Activated CD4-positive, alpha-beta T cell treated with anti-CD3 and anti-CD28 coated beads, Interleukin-2, amount 50 U/mL, for 1 hour (primary cell): Measurements from ENCODE around the gene SLC45A1.
A peak's percentile ranks its signal among the peaks of the same experiment; 100 is the strongest.
"Not testable (repeated sequence)": the region's sequence is repeated elsewhere in the genome, so short reads cannot be mapped to it uniquely, and the experiment has no call there.

Experiments
- DNase-seq: peaks from one replicate; pipeline ENCODE4 v3.0.0-alpha.2; 2020

The SLC45A1 gene

DNA sequence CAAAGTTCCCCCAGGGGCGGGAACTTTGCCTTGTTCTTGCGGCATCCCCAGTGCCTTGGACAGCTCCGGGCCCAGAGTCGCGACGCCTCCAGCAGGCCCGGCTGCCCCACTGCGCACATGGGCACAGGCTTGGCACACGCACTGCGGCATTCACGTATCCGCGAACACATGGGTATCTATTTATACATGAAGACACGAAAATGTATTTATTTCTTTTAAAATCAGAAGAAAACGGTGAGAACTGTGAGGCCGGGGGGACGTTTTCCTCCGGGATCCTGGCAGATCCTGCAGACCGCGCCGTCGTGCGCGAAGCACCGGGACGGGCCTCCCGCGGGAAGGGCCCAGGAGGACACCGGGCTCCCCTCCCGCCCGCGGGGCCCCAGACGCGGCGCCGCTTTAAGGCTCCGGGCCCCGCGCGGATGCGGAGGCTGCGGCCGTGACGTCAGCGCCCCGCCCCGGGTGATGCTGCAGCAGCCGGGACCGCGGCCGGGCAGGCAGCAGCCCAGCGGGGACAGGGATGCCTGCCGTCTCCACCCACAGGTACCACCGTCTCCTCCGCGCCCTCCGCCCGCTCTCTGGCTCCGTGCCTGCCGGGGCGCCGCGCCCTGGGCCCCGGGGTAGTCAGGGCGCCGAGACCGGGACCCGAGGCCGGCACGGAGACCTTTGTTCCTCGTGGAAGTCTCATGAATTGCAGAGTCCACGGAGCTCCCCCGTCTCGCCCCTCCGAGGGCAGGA, at the start of gene SLC45A1:
TSS of gene SLC45A1 (plus strand) at position 468 of the 735 bp plus-strand sequence. CDS start 6,216 bp downstream, outside the sequence.
- peak; percentile 77 for DNase-seq

DNA sequence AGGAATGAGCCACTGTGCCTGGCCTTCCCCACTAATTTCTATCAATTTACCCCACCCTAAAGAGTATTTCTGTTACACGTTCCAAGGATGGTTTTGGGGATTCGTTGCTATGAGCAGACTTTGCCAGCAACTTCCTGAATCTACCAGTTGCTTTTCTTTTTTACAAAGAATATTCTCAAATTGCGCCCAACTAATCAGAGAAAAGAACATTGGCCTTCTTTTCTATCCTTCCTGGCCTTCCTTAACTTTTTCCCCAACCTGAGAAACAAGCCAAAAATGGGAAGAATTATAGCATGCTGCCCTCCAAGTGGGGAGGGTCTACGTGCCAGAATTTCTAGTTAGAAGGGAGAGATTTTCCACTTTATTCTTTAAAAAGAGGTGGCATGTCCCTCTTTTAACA, 44.9 kb upstream of the SLC45A1 start:
- no peak for DNase-seq

GRCh38 chr1:8274352-8274751, 43.6 kb upstream of the SLC45A1 start:
- DNase-seq = no peak

GRCh38 chr1:8276173-8276914, 41.6 kb upstream of the SLC45A1 start:
- DNase-seq = no peak

DNA sequence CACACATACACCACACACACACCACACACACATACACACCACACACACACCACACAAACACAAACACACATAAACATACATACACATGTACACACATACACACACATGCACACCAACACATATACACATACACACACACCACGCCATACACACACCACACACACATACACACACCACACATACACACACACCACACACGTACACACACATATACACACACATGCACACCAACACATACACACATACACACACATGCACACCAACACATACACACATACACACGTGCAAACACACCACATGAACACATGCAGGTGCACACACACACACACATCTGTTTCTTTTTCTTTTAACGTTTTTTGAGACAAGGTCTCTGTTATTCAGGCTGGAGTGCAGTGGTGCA, 41.0 kb upstream of the SLC45A1 start:
- no peak for DNase-seq

- DNase-seq = not testable (repeated sequence)
Measured at GRCh38 chr1:8278677-8279076, 39.2 kb upstream of the SLC45A1 start.

- no peak for DNase-seq
Measured at GRCh38 chr1:8281843-8282509, 35.9 kb upstream of the SLC45A1 start.

GRCh38 chr1:8283058-8283884, 34.6 kb upstream of the SLC45A1 start:
- no peak for DNase-seq

DNA sequence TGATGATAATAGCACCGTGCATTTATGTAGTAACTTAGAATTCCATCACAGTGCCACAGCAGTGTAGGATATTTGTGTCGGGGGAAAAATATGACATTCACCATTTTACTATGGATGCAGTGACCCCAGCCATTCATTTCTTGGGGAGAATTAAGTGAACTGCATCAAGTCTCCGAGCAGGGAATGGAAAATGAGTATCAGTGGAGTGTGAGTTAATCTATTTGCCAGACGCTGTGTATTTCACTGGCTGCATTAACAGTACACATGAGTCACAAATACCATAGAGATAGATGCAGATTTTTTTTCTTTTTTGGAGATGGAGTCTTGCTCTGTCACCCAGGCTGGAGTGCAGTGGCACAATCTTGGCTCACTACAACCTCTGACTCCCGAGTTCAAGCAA, 33.8 kb upstream of the SLC45A1 start:
- DNase-seq = no peak

DNA sequence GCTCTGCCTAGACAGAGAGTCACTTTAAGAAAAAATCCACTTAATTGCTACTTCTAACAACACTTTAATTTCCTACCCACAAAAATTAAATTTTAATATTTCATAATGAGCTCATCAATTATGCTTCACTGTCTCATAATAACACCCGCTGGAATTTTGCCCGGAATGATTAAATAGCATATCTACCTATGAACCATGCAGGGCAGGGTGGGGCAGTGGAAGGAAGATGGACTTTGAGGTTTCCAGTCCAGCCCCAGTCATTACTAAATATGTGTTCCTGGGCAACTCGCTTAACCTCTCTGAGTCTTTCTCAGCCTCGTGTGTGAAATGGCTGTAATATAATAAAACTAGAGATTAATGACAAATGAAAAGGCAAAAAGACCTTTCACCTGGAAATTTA, 32.8 kb upstream of the SLC45A1 start:
- no peak for DNase-seq

DNA sequence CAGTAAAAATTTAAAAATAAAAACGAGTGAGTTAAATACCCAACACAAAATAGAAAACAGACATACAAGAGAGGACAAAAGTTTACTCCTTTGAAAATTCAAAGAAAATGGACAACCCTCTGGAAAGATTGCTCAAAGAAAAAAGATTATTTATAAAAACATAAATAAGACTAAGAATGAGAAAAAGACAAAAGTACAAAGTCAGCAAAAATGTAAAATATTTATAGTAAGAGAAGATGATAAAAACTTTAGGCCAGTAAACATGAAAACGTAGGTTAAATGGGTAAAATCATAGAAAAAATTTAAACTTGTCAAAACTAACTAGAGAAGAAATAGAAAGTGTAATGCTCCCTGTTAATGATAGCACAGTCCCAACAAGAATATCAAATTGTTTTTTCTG, 31.9 kb upstream of the SLC45A1 start:
- no peak for DNase-seq

DNA sequence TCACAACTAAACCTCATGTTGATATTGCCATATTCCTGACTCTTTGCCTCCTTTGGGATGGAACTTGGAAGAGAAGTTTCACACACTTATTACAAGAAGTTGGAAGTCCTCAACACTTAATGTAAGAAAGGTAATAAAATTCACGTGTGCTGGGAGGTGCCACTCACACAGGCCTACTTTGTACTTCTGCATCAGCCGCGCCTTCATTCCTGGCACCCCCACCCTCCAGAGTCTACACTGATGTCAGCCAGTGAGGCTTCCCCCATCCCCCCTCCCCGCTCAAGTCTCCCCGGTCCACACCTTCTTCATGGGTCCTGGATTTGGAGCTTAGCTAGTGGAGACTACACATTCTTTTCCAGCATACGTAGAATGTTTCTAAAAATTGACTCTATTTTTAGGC, 24.8 kb upstream of the SLC45A1 start:
- DNase-seq = no peak

GRCh38 chr1:8293641-8294169, 24.2 kb upstream of the SLC45A1 start:
- DNase-seq = no peak

DNA sequence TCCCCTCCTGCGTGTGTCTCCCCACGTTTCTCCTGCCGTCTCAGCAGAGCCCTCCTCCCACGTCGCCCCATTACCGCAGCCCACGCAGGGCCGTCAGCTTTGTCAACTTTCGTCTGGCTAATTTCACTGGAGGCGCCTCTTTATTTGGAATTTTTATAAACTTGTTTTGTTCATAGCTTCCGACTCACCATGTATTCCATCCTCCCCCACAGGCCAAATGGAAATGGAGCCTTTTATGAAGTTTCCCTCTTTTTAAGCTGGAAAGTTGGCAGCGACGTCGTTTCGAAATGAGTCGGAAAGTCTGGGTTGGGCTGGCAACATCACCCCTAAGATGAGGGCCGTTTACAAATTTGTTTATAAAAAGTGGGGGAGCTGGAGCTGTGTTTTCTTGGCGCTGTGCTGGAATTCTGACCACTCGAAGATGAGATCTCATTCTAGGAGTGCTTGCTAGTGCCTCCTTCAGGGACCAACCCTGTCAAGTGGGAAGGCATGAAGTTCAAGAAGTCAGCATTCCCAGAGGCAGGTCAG, 23.7 kb upstream of the SLC45A1 start:
- no peak for DNase-seq

DNA sequence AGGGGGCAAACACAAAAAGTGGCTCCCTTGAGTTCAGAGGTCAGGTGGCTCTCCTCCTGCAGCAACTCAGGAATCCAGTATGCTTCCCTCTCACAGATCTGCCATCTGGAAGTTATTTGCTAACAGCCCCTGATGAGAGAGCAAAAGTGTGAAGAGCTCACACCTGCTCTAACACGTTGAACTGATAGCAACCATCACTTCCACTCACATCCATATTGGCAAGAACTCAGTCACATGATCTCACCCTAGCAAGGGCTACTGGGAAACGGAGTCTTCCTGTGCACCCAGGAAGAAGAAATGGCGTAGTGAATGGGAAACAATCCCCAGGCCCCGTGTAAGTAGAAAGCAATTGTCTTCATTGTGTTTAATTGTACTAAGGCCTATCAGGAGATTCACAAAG, 20.7 kb upstream of the SLC45A1 start:
- no peak for DNase-seq

GRCh38 chr1:8299963-8300362, 18.0 kb upstream of the SLC45A1 start:
- no peak for DNase-seq

DNA sequence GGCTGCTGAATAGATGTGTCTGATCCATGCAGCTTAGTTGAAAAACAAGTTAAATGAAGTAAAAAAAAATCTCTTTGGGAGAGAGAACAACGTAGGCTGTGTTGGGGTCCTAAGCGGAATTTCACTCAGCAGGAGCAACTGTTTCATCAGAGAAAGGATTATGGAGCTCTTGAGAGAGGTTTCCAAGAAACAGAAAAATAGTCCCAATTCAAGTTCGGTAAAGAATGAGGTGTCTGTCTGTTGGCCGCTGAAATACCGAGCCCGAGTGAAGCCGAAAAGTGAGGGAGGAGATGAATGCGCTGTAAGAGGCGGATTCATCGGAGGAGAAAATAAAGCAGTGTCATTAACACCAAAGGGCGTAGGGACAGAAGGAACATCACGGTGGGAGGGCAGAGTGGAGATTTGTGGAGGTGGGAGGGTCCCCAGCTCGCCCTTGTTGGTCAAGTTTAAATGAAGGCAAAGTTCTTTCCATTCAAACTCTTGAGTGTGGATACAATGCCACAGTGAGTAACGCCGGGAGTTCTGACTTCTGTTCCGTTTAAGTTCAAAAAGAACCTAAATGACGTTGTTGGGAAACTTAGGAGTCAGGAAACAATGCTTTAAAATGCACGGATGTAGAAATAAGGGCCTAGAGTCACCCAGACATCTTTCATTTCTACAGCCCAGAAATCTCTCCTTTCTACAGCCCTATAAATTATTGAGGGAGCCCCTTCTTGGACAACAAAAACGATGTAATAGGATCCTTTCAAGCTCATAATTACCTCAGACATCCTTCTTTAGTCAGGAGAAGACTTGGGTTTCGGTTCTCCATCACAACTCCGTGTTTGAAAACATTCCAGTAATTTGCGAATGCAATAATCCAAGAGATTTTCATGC, 15.6 kb upstream of the SLC45A1 start:
- DNase-seq = no peak

- no peak for DNase-seq
Measured at GRCh38 chr1:8303141-8303540, 14.8 kb upstream of the SLC45A1 start.

- DNase-seq = no peak
Measured at GRCh38 chr1:8303876-8304275, 14.0 kb upstream of the SLC45A1 start.

- DNase-seq = no peak
Measured at GRCh38 chr1:8307628-8308027, 10.3 kb upstream of the SLC45A1 start.

DNA sequence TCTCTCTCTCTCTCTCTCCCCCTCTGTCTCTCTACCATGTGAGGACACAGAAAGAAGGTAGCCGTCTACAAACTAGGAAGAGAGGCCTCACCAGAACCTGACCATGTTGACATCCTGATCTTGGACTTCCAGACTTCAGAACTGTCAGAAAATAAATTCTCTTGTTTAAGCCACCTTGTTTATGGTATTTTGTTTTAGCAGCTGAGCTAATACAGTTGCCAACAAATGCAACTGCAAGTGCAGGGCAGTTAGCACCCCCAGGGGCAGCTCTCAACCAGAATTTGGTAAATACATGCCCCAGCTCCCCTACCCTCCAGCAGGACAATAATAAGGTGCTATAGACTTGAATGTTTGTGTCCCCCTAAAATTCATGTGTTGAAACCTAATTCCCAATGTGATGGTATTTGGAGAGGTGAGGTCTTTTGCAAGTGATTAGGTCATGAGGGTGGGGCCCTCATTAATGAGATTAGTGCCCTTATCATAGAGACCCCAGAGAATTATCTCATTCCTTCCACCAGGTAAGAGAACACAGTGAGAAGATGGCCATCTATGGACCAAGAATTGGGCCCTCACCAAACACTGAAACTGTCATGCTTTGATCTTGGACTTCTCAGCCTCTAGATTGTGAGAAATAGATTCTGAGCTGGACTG, 6.7 kb upstream of the SLC45A1 start:
- DNase-seq = no peak
